ENCODE results near the gene CCDC9. TPM values are rescaled to one million over a fixed set of nuclear protein-coding genes. Genes with fewer than 3 reads are reported as not detected.

CCDC9 gene
- total and polyA plus RNA-seq, 2 of the 13 experiments (the other 11 are each of a cell fraction or from before 2014, with no cell fraction given): 2.9 to 6.3 TPM

DNA sequence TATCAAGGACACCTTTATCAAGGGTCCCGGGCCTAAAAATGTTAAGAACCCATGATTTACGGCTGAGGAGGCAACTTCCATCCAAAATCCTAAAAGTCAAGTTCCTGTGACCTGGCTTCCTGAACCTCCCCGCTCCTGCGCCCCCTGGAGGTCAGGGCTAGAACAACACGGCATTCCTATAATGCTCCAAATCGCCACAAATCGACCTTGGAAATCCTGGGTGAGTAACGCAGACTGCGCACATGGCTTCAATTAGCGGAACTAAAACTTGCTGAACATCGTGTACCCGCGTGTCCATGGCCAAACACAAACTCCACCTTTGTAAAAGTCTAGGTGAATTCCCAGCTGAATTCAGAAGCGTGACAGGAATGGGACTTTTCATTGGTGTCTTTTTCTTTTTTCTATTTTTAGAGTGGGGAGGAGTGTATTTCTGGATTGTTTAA is 49.0 kb downstream of the CCDC9 start (continued):
- TF ChIP-seq GABPA (IDR thresholded peaks at IDR 0.05; ENCODE audit: low read depth, low read length) (no peak), GABPA (CRISPR knock-in tag; IDR thresholded peaks at IDR 0.05; ENCODE audit: low read depth) (peak; percentile 59; the same call in 1 of the 2 replicates), BRD4 (CRISPR knock-in tag; IDR thresholded peaks at IDR 0.05) (no peak), MIXL1 (CRISPR knock-in tag; IDR thresholded peaks at IDR 0.05) (peak; percentile 93), CCDC6 (CRISPR knock-in tag; IDR thresholded peaks at IDR 0.05) (0 out of 2 replicates have a peak, but pooled peaks have one; percentile 32), ZNF572 (CRISPR knock-in tag; IDR thresholded peaks at IDR 0.05) (no peak), POLR2A (IDR thresholded peaks at IDR 0.05; ENCODE audit: insufficient read depth in 1 of 2, low read depth in 2 of 2, low read length in 2 of 2) (no peak), TERF1 (CRISPR knock-in tag; IDR thresholded peaks at IDR 0.05) (no peak), MEIS1 (CRISPR knock-in tag; IDR thresholded peaks at IDR 0.05; ENCODE audit: borderline replicate concordance) (no peak), MZF1 (CRISPR knock-in tag; IDR thresholded peaks at IDR 0.05; ENCODE audit: borderline replicate concordance) (no peak), TAF1 (CRISPR knock-in tag; IDR thresholded peaks at IDR 0.05) (no peak), RELA (CRISPR knock-in tag; IDR thresholded peaks at IDR 0.05) (no peak), ZNF335 (CRISPR knock-in tag; IDR thresholded peaks at IDR 0.05) (peak; percentile 58; the same call in 1 of the 2 replicates), ZNF224 (CRISPR knock-in tag; IDR thresholded peaks at IDR 0.05) (no peak), TP53 (CRISPR knock-in tag; conservative IDR thresholded peaks at IDR 0.05) (no peak), FOXA1 (IDR thresholded peaks at IDR 0.05) (no peak), FOXA1 (CRISPR knock-in tag; IDR thresholded peaks at IDR 0.05) (no peak), HNRNPH1 (optimal IDR thresholded peaks at IDR 0.05; ENCODE audit: low read depth, low read length) (peak; percentile 52), ZNF644 (CRISPR knock-in tag; IDR thresholded peaks at IDR 0.05; ENCODE audit: low read depth) (0 out of 2 replicates have a peak, but pooled peaks have one; percentile 11), MYC (CRISPR knock-in tag; IDR thresholded peaks at IDR 0.05; ENCODE audit: borderline replicate concordance) (peak; percentile 90), HMGXB4 (CRISPR knock-in tag; IDR thresholded peaks at IDR 0.05; ENCODE audit: borderline replicate concordance in 1 of 2, low read depth in 1 of 2) (peak; percentile 67 to 84; a peak in 3 of 4 replicates), ZSCAN25 (CRISPR knock-in tag; IDR thresholded peaks at IDR 0.05) (no peak; the same call in 1 of the 2 replicates), NCOA2 (CRISPR knock-in tag; IDR thresholded peaks at IDR 0.05) (no peak)
- TF ChIP-seq, protein P1, sequence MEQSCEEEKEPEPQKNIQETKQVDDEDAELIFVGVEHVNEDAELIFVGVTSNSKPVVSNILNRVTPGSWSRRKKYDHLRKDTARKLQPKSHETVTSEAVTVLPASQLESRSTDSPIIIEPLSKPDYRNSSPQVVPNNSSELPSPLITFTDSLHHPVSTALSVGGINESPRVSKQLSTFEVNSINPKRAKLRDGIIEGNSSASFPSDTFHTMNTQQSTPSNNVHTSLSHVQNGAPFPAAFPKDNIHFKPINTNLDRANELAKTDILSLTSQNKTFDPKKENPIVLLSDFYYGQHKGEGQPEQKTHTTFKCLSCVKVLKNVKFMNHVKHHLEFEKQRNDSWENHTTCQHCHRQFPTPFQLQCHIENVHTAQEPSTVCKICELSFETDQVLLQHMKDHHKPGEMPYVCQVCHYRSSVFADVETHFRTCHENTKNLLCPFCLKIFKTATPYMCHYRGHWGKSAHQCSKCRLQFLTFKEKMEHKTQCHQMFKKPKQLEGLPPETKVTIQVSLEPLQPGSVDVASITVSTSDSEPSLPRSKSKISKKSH (CRISPR knock-in tag; IDR thresholded peaks at IDR 0.05; ENCODE audit: borderline replicate concordance): no peak
- TF ChIP-seq, protein P2, sequence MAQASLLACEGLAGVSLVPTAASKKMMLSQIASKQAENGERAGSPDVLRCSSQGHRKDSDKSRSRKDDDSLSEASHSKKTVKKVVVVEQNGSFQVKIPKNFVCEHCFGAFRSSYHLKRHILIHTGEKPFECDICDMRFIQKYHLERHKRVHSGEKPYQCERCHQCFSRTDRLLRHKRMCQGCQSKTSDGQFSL (CRISPR knock-in tag; IDR thresholded peaks at IDR 0.05): no peak
